GM19397 (cell line): Measurements from ENCODE around the gene CCDC136.

Source experiments
- ATAC-seq: cut with Tn5 transposase; IDR thresholded peaks from one replicate; pipeline ENCODE4 v1.9.1; 2021; ENCODE audit warnings: mild to moderate bottlenecking, moderate library complexity; ENCODE audit not compliant: unreplicated experiment

The CCDC136 gene

GRCh38 chr7:128804484-128804883, 12.7 kb downstream of the CCDC136 start:
- no peak for ATAC-seq

GRCh38 chr7:128805225-128805624, 13.5 kb downstream of the CCDC136 start:
- ATAC-seq = no peak

GRCh38 chr7:128807191-128807590, 15.4 kb downstream of the CCDC136 start:
- no peak for ATAC-seq

- no peak for ATAC-seq
Measured at GRCh38 chr7:128809363-128809762, 17.6 kb downstream of the CCDC136 start.

GRCh38 chr7:128810473-128810872, 18.7 kb downstream of the CCDC136 start:
- no peak for ATAC-seq

- ATAC-seq = no peak
Measured at GRCh38 chr7:128810997-128811396, 19.2 kb downstream of the CCDC136 start.

GRCh38 chr7:128811631-128812430, 20.1 kb downstream of the CCDC136 start:
- no peak for ATAC-seq

- ATAC-seq = no peak
Measured at GRCh38 chr7:128812514-128813168, 20.9 kb downstream of the CCDC136 start.

- no peak for ATAC-seq
Measured at GRCh38 chr7:128814499-128814898, 22.7 kb downstream of the CCDC136 start.

- ATAC-seq = no peak
Measured at GRCh38 chr7:128815289-128815942, 23.6 kb downstream of the CCDC136 start.

GRCh38 chr7:128818694-128819093, 26.9 kb downstream of the CCDC136 start:
- ATAC-seq = no peak

- ATAC-seq = no peak
Measured at GRCh38 chr7:128821724-128822123, 30.0 kb downstream of the CCDC136 start.

GRCh38 chr7:128826512-128826911, 34.7 kb downstream of the CCDC136 start:
- no peak for ATAC-seq

GRCh38 chr7:128826916-128827247, 35.1 kb downstream of the CCDC136 start:
- no peak for ATAC-seq

- ATAC-seq = no peak
Measured at GRCh38 chr7:128827248-128827958, 35.6 kb downstream of the CCDC136 start.

GRCh38 chr7:128827971-128828711, 36.4 kb downstream of the CCDC136 start:
- ATAC-seq = no peak

- ATAC-seq = no peak
Measured at GRCh38 chr7:128829391-128830166, 37.8 kb downstream of the CCDC136 start.

GRCh38 chr7:128830231-128831177, 38.7 kb downstream of the CCDC136 start, which contains the start of gene FLNC:
Gene FLNC (plus strand): TSS chr7:128830406. CDS start chr7:128830638, 232 bp downstream.
- no peak for ATAC-seq
